ENCODE results near the gene PEAK1.
"Not testable (repeated sequence)": the region's sequence is repeated elsewhere in the genome, so short reads cannot be mapped to it uniquely, and the experiment has no call there.

The PEAK1 gene

DNA sequence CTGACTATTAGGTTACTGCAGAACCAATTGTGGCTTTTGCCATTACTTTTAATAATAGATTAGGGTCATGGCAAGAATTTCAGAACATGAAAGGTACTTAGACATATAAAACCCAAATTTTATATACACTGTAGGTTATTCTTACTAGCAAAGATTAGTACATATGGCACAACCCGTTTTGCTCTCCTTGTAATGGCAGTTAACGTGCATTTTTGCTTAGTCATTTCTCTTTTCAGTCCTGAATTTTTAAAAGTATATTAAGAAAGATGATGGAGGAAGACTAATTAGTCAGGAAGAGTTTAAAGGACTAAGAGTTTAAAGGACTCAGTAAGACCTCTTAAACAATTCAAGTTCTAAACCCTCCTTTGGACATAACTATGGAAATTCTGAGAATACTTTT is 114.0 kb downstream of the PEAK1 start:
- DNase-seq (ENCODE audit: low spot score), result no peak

DNA sequence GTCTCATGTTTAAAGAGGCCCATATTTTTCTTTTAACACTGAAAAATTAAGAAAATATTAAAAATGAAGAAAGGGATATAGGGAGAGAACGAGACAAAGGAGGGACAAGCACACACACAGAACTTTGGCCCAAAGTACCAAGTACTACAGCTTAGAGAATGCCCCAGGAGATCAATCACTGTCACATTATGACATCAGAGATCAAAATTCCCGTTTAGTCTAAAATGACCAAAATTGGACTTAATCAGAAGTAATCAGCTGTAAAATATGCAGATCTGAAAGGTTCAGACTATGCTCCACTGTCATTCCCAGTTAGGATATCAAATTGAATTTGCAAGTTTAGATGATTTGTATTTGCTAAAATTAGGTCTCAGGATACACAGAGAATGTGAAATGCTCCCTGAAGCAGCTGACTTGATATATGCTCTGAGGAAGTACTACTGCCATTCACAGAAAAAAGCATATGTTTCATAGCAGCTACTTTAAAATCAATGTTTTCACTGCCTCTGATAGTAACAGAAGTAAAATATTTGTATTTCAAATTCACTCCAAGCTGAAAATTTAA is 123.0 kb downstream of the PEAK1 start:
- DNase-seq (ENCODE audit: low spot score), result no peak

DNA sequence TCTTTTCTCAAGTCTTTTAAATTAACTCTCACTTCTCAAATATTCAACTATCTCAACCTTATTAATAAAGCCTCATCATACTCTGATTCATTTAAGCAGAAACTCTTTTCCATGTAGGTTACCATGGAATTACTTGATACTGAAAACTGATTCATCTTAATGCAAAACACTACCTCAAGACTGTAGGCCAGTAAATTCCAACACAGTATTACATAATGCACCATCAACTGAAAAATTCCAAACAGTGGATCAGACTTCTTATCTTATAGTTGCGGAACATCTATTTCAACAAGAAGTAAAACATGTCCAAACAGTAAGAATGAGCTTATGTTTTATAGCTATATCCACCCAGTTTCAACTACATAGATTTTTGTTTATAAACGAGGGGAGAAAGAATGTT is 124.5 kb downstream of the PEAK1 start:
- no peak for DNase-seq (ENCODE audit: low spot score)

DNA sequence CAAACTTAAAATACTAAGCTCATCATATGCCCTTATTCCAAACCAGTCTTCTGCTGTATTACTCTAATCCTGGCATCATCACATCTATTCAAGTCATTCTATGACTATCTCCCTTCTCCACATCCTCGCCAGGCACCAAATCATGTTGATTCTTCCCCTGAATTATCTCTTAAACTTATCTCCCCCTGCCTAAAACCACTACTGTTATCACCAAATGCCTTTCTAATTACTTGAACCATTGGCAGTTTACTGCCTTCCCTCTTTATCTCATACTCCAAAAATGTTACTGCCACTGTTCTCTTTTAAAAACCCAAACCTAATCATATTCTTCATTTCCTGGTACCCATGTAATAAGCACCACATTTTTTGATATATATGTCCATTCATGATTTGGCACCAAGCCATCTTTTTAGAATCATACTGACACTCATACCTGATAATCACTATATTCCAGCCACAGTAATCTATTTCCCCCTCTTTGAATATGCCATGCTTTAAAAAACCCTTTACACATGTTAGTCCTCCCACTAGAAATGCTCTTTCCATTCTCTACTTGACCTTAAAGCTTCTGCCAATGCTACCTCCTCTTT is 126.8 kb downstream of the PEAK1 start:
- no peak for DNase-seq (ENCODE audit: low spot score)

GRCh38 chr15:77291107-77291506 is 128.8 kb downstream of the PEAK1 start:
- DNase-seq (ENCODE audit: low spot score), result no peak

GRCh38 chr15:77287385-77287784 is 132.5 kb downstream of the PEAK1 start:
- DNase-seq (ENCODE audit: low spot score), result no peak

DNA sequence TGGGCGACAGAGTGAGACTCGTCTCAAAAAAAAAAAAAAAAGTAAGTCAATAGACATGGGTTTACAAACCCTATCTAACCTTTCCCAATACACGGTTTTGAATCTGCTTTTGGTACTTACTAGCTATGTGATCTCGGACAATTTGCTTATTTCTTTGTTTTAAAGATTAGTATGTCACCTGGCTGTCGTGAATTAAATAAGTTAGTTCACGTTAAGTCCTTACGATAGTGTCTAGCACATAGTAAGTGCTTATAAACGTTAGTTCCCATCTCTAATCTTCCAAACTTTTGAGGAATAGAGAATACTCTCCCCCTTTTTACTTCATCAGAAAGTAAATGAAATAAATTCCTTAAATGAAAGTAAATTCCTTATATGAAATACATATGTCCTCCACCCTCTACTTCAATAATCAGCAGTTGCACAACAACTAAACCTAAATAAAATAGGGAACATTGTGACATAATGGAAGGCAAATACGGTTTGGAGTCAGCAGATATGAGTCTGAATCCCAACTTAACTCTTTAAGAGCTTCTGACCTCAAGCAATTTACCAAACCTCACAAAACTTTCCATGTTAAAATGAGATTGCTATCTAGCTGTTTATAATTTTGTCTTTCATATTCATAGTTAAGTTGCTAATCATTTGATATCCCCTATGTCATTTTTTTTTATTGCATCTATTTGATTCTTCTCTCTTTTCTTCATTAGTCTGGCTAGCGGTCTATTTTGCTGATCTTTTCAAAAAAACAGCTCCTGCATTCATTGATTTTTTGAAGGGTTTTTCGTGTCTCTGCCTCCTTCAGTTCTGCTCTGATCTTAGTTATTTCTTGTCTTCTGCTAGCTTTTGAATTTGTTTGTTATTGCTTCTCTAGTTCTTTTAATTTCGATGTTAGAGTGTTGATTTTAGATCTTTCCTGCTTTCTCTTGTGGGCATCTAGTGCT is 134.6 kb downstream of the PEAK1 start:
- DNase-seq (ENCODE audit: low spot score), result no peak

DNA sequence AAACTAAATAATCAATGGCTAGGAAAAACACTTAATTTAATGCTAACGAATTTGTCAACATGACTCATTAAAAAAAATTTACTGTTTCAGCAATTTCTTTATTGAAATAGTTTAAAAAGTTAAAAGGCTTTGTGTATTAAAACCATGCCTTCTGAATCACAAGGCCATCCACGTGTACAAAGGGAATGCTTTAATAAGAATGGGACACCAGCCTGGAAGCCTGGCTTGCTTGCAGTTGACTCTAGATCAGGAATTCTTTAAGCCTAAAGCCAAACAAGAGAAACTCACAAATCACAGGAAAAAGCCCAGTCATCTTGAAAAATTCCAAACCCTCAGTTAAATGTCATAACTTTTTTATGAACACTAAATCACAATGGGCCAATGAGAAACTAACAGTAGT is 137.6 kb downstream of the PEAK1 start:
- peak; percentile 17 for DNase-seq (ENCODE audit: low spot score)

GRCh38 chr15:77276943-77277342 is 143.0 kb downstream of the PEAK1 start:
- no peak for DNase-seq (ENCODE audit: low spot score)

DNA sequence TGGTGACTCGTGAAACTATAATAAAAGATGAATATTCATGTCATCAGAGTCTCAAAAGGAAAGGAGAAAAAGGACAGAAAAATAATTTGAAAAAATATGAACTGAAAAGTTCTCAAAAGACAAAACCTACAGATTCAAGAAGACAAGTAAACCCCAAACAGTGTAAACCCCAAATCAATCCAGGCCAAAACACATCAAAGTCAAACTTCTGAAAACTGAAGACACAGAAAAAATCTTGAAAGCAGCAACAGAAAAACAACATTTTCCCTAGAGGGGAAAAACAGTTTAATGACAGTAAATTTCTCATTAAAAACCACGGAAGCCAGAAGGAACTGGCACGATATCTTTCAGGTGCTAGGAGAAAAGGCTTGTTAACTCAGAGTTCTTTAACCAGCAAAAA is 143.8 kb downstream of the PEAK1 start:
- no peak for DNase-seq (ENCODE audit: low spot score)

DNA sequence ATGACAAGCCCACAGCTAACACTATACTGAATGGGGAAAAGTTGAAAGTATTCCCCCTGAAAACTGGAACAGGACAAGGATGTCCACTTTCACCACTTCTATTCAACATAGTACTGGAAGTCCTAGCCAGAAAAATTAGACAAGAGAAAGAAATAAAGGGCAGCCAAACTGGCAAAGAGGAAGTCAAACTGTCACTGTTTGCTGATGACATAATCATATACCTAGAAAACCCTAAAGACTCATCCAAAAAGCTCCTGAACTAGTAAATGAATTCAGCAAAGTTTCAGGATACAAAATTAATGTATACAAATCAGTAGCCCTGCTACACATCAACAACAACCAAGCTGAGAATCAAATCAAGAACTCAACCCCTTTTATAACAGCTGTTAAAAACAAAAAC is 146.8 kb downstream of the PEAK1 start:
- DNase-seq (ENCODE audit: low spot score), result not testable (repeated sequence)

GRCh38 chr15:77266708-77267386 is 153.1 kb downstream of the PEAK1 start:
- no peak for DNase-seq (ENCODE audit: low spot score)

- DNase-seq (ENCODE audit: low spot score), result no peak
Measured at GRCh38 chr15:77255385-77255784, 164.5 kb downstream of the PEAK1 start.

DNA sequence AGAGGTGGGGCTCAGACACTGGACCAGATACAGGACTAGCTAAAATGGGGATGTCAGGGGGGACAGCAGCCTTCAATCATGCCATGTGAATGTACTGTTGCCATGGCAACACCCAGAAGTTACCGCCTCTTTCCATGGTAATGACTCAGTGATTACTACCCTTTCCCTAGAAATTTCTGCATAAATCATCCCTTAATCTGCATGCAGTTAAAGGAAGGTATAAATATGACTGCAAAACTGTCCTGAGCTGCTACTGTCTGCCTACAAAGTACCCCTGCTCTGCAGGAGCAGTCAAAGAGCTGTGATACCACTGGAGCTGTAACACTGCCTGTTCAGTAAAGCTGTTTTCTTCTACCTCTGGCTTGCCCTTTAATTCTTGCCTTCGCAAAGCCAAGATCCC is 168.2 kb downstream of the PEAK1 start:
- no peak for DNase-seq (ENCODE audit: low spot score)

DNA sequence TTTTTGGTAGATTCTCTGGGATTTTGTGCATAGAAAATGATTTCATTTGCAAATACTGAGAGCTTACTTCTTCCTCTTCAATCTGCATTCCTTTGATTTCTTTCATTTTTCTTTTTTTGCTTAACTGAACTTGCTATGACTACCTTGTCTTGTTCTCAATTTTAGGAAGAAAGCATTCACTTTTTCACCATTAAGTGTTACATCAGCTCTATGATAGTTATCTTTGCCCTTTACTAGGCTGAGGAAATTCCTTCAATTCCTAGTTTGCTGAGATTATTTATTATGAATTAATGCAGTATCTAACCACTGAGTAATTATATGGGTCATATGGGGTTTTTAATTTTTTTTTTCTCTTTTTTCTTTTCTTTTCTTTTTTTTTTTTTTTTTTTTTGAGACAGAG is 172.8 kb downstream of the PEAK1 start:
- no peak for DNase-seq (ENCODE audit: low spot score)

DNA sequence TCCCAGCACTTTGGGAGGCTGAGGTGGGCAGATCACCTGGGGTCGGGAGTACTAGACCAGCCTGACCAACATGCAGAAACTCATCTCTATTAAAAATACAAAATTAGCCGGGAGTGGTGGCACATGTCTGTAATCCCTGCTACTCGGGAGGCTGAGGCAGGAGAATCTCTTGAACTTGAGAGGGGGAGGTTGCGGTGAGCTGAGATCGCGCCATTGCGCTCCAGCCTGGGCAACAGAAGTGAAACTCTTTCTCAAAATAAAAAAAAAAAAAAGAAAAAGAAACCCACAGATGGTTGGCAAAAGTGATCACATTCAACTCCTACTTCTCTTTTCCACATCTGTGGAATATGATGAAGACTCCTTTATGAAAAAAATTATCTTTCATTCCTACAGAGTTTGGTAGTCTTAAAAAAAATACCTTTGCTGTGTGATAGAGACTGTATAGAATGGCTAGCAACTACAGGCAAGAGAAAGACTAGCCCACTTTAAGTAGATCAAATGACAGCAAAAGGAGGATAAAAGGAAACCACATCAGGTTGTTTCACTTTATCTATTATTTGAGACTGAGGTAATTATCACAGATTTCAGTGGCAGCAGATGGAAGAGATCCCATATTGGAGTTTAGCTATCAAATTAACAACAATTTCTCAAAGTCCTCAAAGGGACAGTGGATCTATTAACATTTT is 176.0 kb downstream of the PEAK1 start:
- DNase-seq (ENCODE audit: low spot score), result no peak

DNA sequence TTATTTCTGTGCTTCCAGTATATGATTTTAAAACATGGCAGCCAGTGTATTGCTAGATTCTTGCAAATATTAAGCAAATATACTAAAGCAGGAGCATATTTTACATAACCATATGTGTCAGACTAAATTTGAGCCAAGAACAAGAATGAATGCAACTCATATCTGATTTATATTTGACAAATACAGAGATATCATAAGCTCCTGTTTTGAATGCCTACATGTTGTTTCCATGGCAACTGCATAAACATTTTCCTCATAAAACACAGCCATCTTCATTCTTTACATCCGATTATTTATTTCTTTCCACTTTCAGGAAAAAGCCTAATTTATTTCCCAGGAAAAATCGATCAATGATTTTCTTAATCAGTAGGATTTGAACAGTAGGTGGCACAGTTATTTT is 176.8 kb downstream of the PEAK1 start:
- DNase-seq (ENCODE audit: low spot score), result no peak

- DNase-seq (ENCODE audit: low spot score), result no peak
Measured at GRCh38 chr15:77239882-77240608, 179.9 kb downstream of the PEAK1 start.

GRCh38 chr15:77235566-77235965 is 184.3 kb downstream of the PEAK1 start:
- no peak for DNase-seq (ENCODE audit: low spot score)

DNA sequence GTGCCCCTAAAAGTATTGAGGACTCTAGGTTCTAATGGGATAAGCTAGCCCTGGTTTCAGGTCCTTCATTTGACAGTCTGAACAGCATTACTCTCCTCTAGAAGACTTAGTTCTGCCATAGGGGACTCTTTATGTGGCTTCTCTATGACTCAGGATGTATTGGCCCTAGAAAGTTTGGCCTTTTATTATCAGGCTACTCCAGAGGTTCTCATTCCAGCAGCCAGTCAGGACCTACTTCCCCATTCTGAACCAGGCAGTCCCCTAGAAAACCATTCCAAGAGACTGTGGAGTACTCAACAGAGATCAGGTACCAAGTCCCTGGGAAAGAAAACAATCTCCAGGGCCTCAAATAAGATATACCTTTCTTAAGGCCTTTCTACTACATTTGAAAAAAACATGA is 191.1 kb downstream of the PEAK1 start:
- DNase-seq (ENCODE audit: low spot score), result no peak

DNA sequence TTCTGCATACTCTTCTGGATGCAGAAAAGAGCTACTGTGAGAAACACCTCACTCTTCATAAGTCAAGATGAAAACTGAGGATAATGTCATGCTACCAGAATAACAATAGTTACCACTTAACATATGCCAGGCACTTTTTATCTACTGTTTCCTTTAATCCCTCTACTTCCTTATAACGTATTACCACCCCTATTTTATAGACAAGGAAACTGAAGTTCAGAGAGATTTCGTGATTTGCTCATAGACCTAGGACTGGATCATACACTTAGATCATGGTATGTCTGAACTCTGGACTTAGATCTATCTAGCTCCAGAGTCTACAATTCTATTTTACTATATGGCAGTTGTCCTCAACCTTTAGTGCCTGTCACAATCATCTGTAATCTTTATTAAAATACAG is 193.3 kb downstream of the PEAK1 start:
- DNase-seq (ENCODE audit: low spot score), result no peak

DNA sequence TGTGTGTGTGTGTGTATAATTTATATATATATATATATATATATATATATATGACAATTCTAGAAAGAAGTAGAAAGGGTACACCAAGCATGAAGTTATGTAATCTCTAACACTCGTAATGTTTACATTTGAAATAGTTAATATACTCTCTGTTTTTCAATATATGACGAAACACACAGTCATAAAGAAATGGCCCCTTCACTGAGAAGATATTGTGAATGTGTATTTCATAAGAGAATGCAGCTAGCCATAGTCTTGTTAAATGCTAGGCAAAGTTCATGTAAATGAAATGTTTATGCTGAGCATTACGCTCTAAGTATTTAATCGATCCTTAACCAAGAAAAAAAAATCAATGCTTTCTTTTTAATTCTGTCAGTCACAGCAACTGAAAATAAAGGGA is 194.3 kb downstream of the PEAK1 start:
- no peak for DNase-seq (ENCODE audit: low spot score)
